Esophagus squamous epithelium (tissue), 5 donors: ENCODE measurements around the gene ZSCAN10. TPM values are rescaled to one million over a fixed set of nuclear protein-coding genes. Genes with fewer than 3 reads are reported as not detected.

Source experiments
- DNase-seq: peaks from one replicate; lab custom pipeline; 2025; lab: John Stamatoyannopoulos, UW
- H3K27ac ChIP-seq, 4 donors: fragments of 200-600 bp; sonication (generic); one replicate each; pipeline ENCODE4 v1.5.1; 2016 to 2019; ENCODE audit warnings: mild to moderate bottlenecking in 1 of 4
- H3K27me3 ChIP-seq, 4 donors: fragments of 200-600 bp; sonication (generic); 1 replicate in 3 of 4; 2 replicates in 1 of 4; pipeline versions ENCODE4 v1.5.1 to v1.6.0; 2017 to 2021; ENCODE audit warnings: antibody characterized with exemption in 1 of 4
- H3K36me3 ChIP-seq, 3 donors: fragments of 200-600 bp; sonication (generic); one replicate each; pipeline ENCODE4 v1.5.1; 2016 to 2019
- H3K4me1 ChIP-seq, 3 donors: fragments of 200-600 bp; sonication (generic); one replicate each; pipeline ENCODE4 v1.5.1; 2017 to 2019
- H3K4me3 ChIP-seq, 4 donors: fragments of 200-600 bp; sonication (generic); 1 replicate in 3 of 4; 2 replicates in 1 of 4; pipeline ENCODE4 v1.5.1; 2016 to 2019; ENCODE audit warnings: mild to moderate bottlenecking in 2 of 4, moderate library complexity in 1 of 4
- H3K9me3 ChIP-seq, 3 donors: fragments of 200-600 bp; sonication (generic); one replicate each; pipeline ENCODE4 v1.5.1; 2016 to 2019
- POLR2A ChIP-seq, 4 donors: fragments of 450-650 bp; IDR thresholded peaks; one replicate each; pipeline ENCODE4 v1.6.1; 2017; ENCODE audit warnings: antibody characterized with exemption in 4 of 4, mild to moderate bottlenecking in 4 of 4, moderate library complexity in 3 of 4
- WGBS, 2 donors: methylation state at CpG; one replicate each; pipeline ENCODE4 v1.1.5; 2018; 5-methylcytosine and 5-hydroxymethylcytosine counted together
- intact Hi-C: fragments of 100-400 bp; cut with DNase I; formaldehyde crosslinking; loops from one replicate; pipeline ENCODE4 v1.15.0; 2022
- total RNA-seq, 4 donors: library from RNA; depleted of rRNA; stranded (reverse); fragments of >200 nt; gene quantifications; one replicate each; pipeline ENCODE4 v1.1.0, GENCODE V29; 2016
- TF ChIP-seq, protein P1 (sequence below), 6 experiments: fragments of 450-650 bp in 4 of 6; fragments of 200-600 bp in 2 of 6; sonication (generic) in 2 of 6; IDR thresholded peaks; one replicate each; pipeline ENCODE4 v1.5.1; 2016 to 2019; ENCODE audit warnings: antibody characterized with exemption in 6 of 6, mild to moderate bottlenecking in 4 of 6, moderate library complexity in 4 of 6
- donor health status: DM: yes; HTN: yes; CAD: no.

Gene ZSCAN10
- total RNA-seq, 4 donors from 2014 or later, result not detected

DNA sequence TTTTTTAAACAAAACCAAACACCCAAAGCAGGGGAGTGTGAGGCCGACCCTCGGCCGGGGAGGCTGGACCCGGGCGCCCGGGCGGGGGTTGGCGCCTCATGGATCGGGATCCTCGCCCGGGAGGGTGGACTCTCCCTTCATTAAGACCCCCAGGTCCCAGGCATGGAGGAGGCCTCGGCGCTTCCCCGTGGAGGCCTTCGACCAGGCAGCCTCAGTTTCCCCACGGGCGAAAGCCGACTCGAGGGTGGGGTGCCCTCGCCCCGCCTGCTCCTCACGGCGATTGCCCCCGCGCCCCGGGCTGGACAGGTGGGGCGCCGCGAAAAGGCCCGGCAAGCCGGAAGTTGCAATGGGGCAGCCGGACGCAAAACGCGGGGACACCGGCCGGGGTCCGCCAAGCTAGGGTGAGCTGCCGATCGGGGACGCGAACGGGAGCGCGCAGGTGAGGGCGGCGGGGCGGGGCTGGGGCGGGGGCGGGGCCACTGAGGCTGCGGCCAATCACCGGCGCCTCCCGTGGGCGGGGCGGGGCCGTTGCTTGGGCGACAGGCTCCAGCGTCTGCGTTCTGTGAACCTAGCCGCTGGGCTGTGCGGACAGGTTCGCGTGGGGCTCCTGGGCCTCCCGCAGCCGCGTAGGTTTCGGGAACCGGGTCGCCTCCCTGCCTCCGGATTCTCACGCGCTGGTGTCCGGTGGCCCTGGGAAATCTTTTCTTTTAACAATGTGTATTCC is 7.3 kb upstream of the ZSCAN10 start:
- H3K27ac ChIP-seq, result peak overlapping the region; percentile 85 to 94 (median 91)
- TF ChIP-seq POLR2A (IDR thresholded peaks at IDR 0.05), result peak in 1 of 4 donors; percentile 55
- TF ChIP-seq, protein P1, sequence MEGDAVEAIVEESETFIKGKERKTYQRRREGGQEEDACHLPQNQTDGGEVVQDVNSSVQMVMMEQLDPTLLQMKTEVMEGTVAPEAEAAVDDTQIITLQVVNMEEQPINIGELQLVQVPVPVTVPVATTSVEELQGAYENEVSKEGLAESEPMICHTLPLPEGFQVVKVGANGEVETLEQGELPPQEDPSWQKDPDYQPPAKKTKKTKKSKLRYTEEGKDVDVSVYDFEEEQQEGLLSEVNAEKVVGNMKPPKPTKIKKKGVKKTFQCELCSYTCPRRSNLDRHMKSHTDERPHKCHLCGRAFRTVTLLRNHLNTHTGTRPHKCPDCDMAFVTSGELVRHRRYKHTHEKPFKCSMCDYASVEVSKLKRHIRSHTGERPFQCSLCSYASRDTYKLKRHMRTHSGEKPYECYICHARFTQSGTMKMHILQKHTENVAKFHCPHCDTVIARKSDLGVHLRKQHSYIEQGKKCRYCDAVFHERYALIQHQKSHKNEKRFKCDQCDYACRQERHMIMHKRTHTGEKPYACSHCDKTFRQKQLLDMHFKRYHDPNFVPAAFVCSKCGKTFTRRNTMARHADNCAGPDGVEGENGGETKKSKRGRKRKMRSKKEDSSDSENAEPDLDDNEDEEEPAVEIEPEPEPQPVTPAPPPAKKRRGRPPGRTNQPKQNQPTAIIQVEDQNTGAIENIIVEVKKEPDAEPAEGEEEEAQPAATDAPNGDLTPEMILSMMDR (IDR thresholded peaks at IDR 0.05), result no peak
- peak overlapping the region; percentile 48 to 83 (median 72) for H3K4me3 ChIP-seq
- intact Hi-C loops, result no loop called here
- peaks cover 5 to 31% (median 6%) of the 10 kb centered on the region in 3 donors for H3K4me1 ChIP-seq
- H3K36me3 ChIP-seq, result no peaks in the 10 kb centered on the region
- no peaks in the 10 kb centered on the region for H3K27me3 ChIP-seq
- WGBS, 2 donors, result 1 to 4% methylated on average over 23 to 27 of the region's 74 CpGs
- DNase-seq, result peak; percentile 63
- H3K9me3 ChIP-seq, result no peaks in the 10 kb centered on the region

DNA sequence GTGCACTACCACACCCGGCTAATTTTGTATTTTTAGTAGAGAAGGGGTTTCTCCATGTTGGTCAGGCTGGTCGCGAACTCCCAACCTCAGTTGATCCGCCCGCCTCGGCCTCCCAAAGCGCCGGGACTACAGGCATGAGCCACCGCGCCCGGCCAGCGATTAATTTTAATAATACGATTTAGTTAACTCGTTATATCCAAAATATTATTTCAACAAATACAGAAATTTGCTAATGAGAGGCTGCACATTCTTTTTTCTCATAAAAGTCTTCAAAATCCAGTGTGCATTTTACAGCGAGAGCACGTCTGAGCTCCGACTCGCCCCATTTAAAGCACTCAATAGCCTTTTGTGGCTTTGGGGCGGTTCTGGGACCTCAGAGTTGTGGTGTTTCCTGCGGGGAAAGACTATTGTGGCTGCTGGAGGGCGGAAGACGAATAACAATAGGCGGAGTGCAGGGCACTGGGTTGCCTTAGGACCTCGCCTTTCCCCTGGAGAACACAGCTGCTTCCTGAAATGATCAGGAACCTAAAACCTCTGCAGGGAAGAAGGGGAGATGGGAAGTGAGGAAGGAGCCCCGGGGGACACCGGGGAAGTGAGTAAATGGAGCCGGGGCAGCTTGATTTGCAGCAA is 2.9 kb upstream of the ZSCAN10 start:
- no peak for TF ChIP-seq POLR2A (IDR thresholded peaks at IDR 0.05)
- TF ChIP-seq, protein P1 (IDR thresholded peaks at IDR 0.05), result no peak
- Histone ChIP-seq H3K4me1 (peaks cover 10 to 46% (median 11%) of the 10 kb centered on the region in 3 donors), H3K9me3 (no peaks in the 10 kb centered on the region), H3K27me3 (peaks cover 0 to 22% (median 0%) of the 10 kb centered on the region in 4 donors), H3K4me3 (no peak overlapping the region), H3K36me3 (no peaks in the 10 kb centered on the region), H3K27ac (peak overlapping the region in 3 of 4 donors; percentile 13 to 60 (median 53))
- 24 to 62% methylated on average over 27 of the region's 27 CpGs for whole genome bisulfite sequencing, 2 donors
- intact Hi-C loops, result no loop called here
- no peak for DNase-seq

DNA sequence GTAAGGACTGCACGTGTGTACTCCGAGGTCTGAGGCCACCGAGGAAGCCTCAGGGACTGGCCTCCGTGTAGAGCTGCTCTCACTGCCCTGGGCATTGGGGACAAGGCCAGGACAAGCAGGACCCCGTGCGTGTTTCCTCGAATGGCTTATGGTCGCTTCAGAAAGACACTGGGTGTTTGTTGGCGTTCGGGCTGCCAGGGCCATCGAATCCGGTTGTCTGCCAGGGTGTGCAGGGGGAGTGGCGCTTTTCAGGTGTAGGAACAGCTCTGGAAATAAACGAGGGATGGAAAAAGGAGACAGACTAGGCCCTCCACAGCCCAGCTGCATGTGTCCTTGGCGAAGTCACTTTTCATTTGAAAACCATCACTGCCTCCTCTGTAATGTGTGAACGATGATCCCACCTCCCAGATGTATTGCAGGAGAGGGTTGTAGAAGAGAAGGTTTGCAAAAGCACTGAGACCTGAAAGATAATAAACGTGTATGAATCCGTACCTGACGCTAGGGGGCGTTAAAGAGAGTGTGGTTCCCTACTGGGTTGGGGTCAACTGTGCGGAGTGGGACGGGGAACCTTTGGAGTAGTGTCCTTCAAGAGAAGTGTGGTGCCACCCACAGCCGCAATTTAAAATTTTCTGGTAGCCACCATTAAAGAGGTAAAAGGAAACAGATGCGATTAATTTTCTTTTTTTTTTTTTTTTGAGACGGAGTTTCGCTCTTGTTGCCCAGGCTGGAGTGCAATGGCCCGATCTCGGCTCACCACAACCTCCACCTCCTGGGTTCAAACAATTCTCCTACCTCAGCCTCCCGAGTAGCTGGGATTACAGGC is 2.1 kb upstream of the ZSCAN10 start:
- Histone ChIP-seq H3K9me3 (no peaks in the 10 kb centered on the region), H3K27ac (peak overlapping the region in 3 of 4 donors; percentile 20 to 60 (median 53)), H3K27me3 (peaks cover 0 to 22% (median 0%) of the 10 kb centered on the region in 4 donors), H3K4me1 (peaks cover 6 to 41% (median 8%) of the 10 kb centered on the region in 3 donors), H3K4me3 (no peak overlapping the region), H3K36me3 (no peaks in the 10 kb centered on the region)
- intact Hi-C loops, result no loop called here
- TF ChIP-seq, protein P1 (IDR thresholded peaks at IDR 0.05), result peak in 4 of 6 experiments; percentile 28 to 47 (median 32)
- no peak for TF ChIP-seq POLR2A (IDR thresholded peaks at IDR 0.05)
- 44 to 54% methylated on average over 14 to 29 of the region's 29 CpGs for WGBS, 2 donors
- DNase-seq, result no peak

DNA sequence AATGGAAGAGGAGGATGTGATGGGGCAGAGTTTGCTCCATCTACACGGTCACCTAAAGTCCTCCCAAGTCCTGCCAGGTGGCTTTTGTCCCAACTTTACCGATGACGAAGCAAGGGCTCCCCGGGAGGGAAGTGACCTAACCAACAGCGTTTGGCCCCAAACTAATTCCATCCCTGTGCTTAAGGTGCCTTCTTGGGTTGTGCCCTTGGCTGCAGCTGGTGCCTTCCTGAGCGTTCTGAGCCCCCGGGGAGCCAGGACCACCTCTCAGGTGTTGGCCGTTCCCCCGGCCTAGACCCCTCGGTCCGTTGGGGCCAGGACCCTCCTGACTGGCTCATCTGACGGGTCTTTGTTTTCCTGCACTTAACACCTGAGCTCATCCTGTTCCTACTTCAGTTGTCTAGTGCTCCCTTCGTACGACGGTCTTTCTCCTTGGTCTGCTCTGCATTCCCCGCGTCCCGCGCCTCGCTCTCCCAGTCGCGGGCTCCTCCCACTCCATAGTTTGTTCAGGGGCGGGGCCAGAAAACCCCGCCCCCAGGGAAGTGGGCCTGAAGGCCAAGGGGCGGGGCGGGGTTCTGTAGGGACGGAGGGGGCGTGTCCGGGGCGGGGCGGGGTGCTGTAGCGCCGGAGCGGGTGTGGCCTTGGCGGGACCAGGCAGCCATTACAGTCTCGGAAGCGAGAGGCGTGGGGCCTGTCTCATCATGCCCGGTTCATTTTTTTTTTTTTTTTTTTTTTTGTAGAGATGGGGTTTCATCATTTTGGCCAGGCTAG is 822 bp upstream of the ZSCAN10 start:
- H3K9me3 ChIP-seq, result no peaks in the 10 kb centered on the region
- peak; percentile 79 for DNase-seq
- H3K27ac ChIP-seq, result peak overlapping the region in 3 of 4 donors; percentile 20 to 53 (median 50)
- peak overlapping the region; percentile 3 to 53 (median 27) for H3K4me3 ChIP-seq
- no peaks in the 10 kb centered on the region for H3K36me3 ChIP-seq
- intact Hi-C loops, result no loop called here
- H3K4me1 ChIP-seq, result peaks cover 6 to 45% (median 8%) of the 10 kb centered on the region in 3 donors
- H3K27me3 ChIP-seq, result peaks cover 0 to 22% (median 0%) of the 10 kb centered on the region in 4 donors
- WGBS, 2 donors, result 7 to 10% methylated on average over 17 to 23 of the region's 39 CpGs
- TF ChIP-seq, protein P1 (IDR thresholded peaks at IDR 0.05), result no peak
- TF ChIP-seq POLR2A (IDR thresholded peaks at IDR 0.05), result no peak
